Upper lobe of left lung (tissue), 6 donors: ENCODE results near the gene CKM. TPM values are rescaled to one million over a fixed set of nuclear protein-coding genes. Genes with fewer than 3 reads are reported as not detected.
A peak's percentile ranks its signal among the peaks of the same experiment; 100 is the strongest.

Experiments
- ATAC-seq, 2 donors: fragments of 200-7000 bp; cut with Tn5 transposase; one replicate each; pipeline ENCODE4 v1.9.1; 2022; ENCODE audit warnings: mild to moderate bottlenecking in 2 of 2, moderate library complexity in 2 of 2; ENCODE audit not compliant: low FRiP score in 2 of 2
- DNase-seq, 2 donors: peaks; one replicate each; pipeline ENCODE4 v3.0.0-alpha.2; 2019 to 2020
- H3K27ac ChIP-seq, 4 donors: fragments of 200-600 bp; sonication (generic); one replicate each; pipeline ENCODE4 v1.5.1; 2016 to 2019
- H3K27me3 ChIP-seq, 4 donors: fragments of 200-600 bp; sonication (generic); one replicate each; pipeline ENCODE4 v1.5.1; 2017 to 2019
- H3K36me3 ChIP-seq, 4 donors: fragments of 200-600 bp; sonication (generic); one replicate each; pipeline ENCODE4 v1.5.1; 2016 to 2019
- H3K4me1 ChIP-seq, 4 donors: fragments of 200-600 bp; sonication (generic); one replicate each; pipeline ENCODE4 v1.5.1; 2018 to 2019
- H3K4me3 ChIP-seq, 4 donors: fragments of 200-600 bp; sonication (generic); one replicate each; pipeline ENCODE4 v1.5.1; 2017 to 2019; ENCODE audit warnings: mild to moderate bottlenecking in 2 of 4, moderate library complexity in 1 of 4
- H3K9me3 ChIP-seq, 4 donors: fragments of 200-600 bp; sonication (generic); one replicate each; pipeline ENCODE4 v1.5.1; 2018 to 2019
- CTCF ChIP-seq, 6 experiments: fragments of 450-650 bp in 4 of 6; fragments of 200-600 bp in 2 of 6; sonication (generic) in 2 of 6; IDR thresholded peaks; one replicate each; pipeline ENCODE4 v1.5.1; 2016 to 2019; ENCODE audit warnings: antibody characterized with exemption in 6 of 6
- EP300 ChIP-seq, 4 donors: sonication (generic); formaldehyde crosslinking; IDR thresholded peaks; one replicate each; pipeline ENCODE4 v1.5.1; 2017; ENCODE audit warnings: antibody characterized with exemption in 4 of 4, control low read depth in 2 of 4
- POLR2A ChIP-seq, 4 donors: fragments of 450-650 bp; IDR thresholded peaks; one replicate each; pipeline ENCODE4 v1.5.1; 2016 to 2017; ENCODE audit warnings: antibody characterized with exemption in 4 of 4, mild to moderate bottlenecking in 2 of 4
- POLR2AphosphoS5 ChIP-seq, 2 donors: sonication (generic); formaldehyde crosslinking; IDR thresholded peaks; one replicate each; pipeline ENCODE4 v1.5.1; 2017; ENCODE audit warnings: antibody characterized with exemption in 2 of 2
- WGBS, 2 donors: methylation state at CpG; one replicate each; pipeline ENCODE4 v1.1.5; 2017 to 2018; 5-methylcytosine and 5-hydroxymethylcytosine counted together
- total RNA-seq, 6 donors: library from RNA; depleted of rRNA in 4 of 6; stranded (reverse); fragments of >200 nt in 4 of 6; gene quantifications; one replicate each; pipeline versions ENCODE4 v1.1.0 to v1.2.1, GENCODE V29; 2016 to 2021
- donor health status: DM: no; HTN: no; CAD: no; lungs with moderate emphysema.
- donor health status: DM: no; HTN: yes; CAD: no; lungs with severe emphysema.

Gene CKM
- total RNA-seq, 6 donors from 2014 or later, result not detected

DNA sequence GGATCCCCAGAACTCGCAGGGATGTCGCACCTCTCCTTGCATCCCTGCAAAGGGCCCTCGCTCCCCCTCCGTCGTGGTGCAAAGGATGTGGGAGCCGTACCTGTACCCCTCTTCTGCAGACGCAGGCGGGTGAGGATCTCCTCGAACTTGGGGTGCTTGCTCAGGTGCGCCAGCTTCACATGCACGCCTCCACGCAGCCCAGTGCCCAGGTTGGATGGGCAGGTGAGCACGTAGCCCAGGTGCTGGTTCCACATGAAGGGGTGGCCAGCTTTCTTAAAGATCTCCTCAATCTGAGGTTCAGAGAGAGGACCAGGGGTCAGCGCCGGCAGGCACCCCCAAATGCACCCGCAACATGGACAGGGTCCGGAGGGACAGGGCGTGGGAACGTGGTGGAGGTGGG is 15.3 kb downstream of the CKM start:
- no peaks in the 10 kb centered on the region for H3K9me3 ChIP-seq
- 86 to 88% methylated on average over 17 of the region's 19 CpGs for WGBS, 2 donors
- no peak for DNase-seq

DNA sequence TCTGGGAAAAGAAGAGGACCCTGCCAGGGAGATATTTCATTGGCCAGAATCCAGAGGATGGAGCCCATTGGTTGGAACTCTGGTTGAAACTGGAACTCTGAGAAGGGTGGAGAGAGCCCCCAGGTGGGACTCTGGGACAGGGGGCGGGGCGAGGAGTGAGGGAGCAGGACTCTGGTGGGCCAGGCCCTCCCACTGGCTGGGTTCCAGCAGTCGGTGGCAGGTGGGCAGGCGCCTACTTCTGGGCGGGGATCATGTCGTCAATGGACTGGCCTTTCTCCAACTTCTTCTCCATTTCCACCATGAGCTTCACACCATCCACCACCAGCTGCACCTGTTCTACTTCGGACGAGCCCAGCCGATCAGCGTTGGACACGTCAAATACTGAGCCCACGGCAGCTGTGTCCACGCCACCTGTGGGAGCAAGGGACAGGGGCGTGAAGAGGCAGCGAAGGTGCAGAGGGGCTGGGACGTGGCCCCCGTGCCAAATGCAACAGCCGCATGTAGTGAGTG is 16.1 kb downstream of the CKM start:
- ATAC-seq (no peak), DNase-seq (peak in 1 of 2 donors; percentile 33)
- no peak overlapping the region for H3K4me3 ChIP-seq
- TF ChIP-seq POLR2AphosphoS5 (IDR thresholded peaks at IDR 0.05), result no peak
- TF ChIP-seq POLR2A (IDR thresholded peaks at IDR 0.05), result no peak
- TF ChIP-seq EP300 (IDR thresholded peaks at IDR 0.05), result no peak
- TF ChIP-seq CTCF (IDR thresholded peaks at IDR 0.05), result no peak
- H3K27me3 ChIP-seq, result no peaks in the 10 kb centered on the region
- H3K27ac ChIP-seq, result no peak overlapping the region
- no peaks in the 10 kb centered on the region for H3K4me1 ChIP-seq
- WGBS, 2 donors, result 70 to 76% methylated on average over 17 to 18 of the region's 18 CpGs
- H3K9me3 ChIP-seq, result no peaks in the 10 kb centered on the region
- peaks cover 0 to 6% (median 3%) of the 10 kb centered on the region in 4 donors for H3K36me3 ChIP-seq

More for the DNA sequence above, 15.3 kb downstream of the CKM start:
- Histone ChIP-seq H3K4me3 (no peak overlapping the region), H3K27me3 (no peaks in the 10 kb centered on the region), H3K27ac (no peak overlapping the region), H3K36me3 (peaks cover 0 to 4% (median 2%) of the 10 kb centered on the region in 4 donors), H3K4me1 (no peaks in the 10 kb centered on the region)
- ATAC-seq, result no peak
- TF ChIP-seq EP300 (IDR thresholded peaks at IDR 0.05), result no peak
- TF ChIP-seq POLR2A (IDR thresholded peaks at IDR 0.05), result no peak
- no peak for TF ChIP-seq POLR2AphosphoS5 (IDR thresholded peaks at IDR 0.05)
- TF ChIP-seq CTCF (IDR thresholded peaks at IDR 0.05), result no peak

- H3K4me3 ChIP-seq, result no peak overlapping the region
- DNase-seq (no peak), ATAC-seq (no peak)
- no peak overlapping the region for H3K27ac ChIP-seq
- peaks cover 0 to 6% (median 3%) of the 10 kb centered on the region in 4 donors for H3K36me3 ChIP-seq
- H3K9me3 ChIP-seq, result no peaks in the 10 kb centered on the region
- H3K4me1 ChIP-seq, result no peaks in the 10 kb centered on the region
- WGBS, 2 donors, result 59 to 60% methylated on average over 9 of the region's 9 CpGs
- no peaks in the 10 kb centered on the region for H3K27me3 ChIP-seq
- TF ChIP-seq EP300 (IDR thresholded peaks at IDR 0.05) (no peak), POLR2A (IDR thresholded peaks at IDR 0.05) (no peak), CTCF (IDR thresholded peaks at IDR 0.05) (no peak), POLR2AphosphoS5 (IDR thresholded peaks at IDR 0.05) (no peak)
Measured at GRCh38 chr19:45306040-45306439, 16.6 kb downstream of the CKM start.

- Histone ChIP-seq H3K27ac (no peak overlapping the region), H3K9me3 (no peaks in the 10 kb centered on the region), H3K36me3 (peaks cover 0 to 6% (median 5%) of the 10 kb centered on the region in 4 donors), H3K4me3 (no peak overlapping the region), H3K4me1 (no peaks in the 10 kb centered on the region), H3K27me3 (no peaks in the 10 kb centered on the region)
- no peak for TF ChIP-seq EP300 (IDR thresholded peaks at IDR 0.05)
- no peak for TF ChIP-seq POLR2AphosphoS5 (IDR thresholded peaks at IDR 0.05)
- no peak for TF ChIP-seq POLR2A (IDR thresholded peaks at IDR 0.05)
- no peak for TF ChIP-seq CTCF (IDR thresholded peaks at IDR 0.05)
- DNase-seq (no peak), ATAC-seq (no peak)
- 18 to 26% methylated on average over 5 of the region's 5 CpGs for WGBS, 2 donors
Measured at GRCh38 chr19:45305421-45305820, 17.3 kb downstream of the CKM start.

- Histone ChIP-seq H3K27me3 (no peaks in the 10 kb centered on the region), H3K9me3 (no peaks in the 10 kb centered on the region), H3K36me3 (peaks cover 0 to 7% (median 6%) of the 10 kb centered on the region in 4 donors), H3K27ac (no peak overlapping the region), H3K4me3 (no peak overlapping the region), H3K4me1 (no peaks in the 10 kb centered on the region)
- DNase-seq, result no peak
- WGBS, 2 donors, result 42 to 61% methylated on average over 2 to 4 of the region's 4 CpGs
- ATAC-seq, result no peak
- no peak for TF ChIP-seq POLR2A (IDR thresholded peaks at IDR 0.05)
- no peak for TF ChIP-seq CTCF (IDR thresholded peaks at IDR 0.05)
Measured at GRCh38 chr19:45305007-45305406, 17.7 kb downstream of the CKM start.
